Heart left ventricle (tissue), 16 donors: ENCODE results near the gene TMEM143. TPM values are rescaled to one million over a fixed set of nuclear protein-coding genes. Genes with fewer than 3 reads are reported as not detected.

Experiments used
- ATAC-seq, 4 donors: fragments of 200-7000 bp; cut with Tn5 transposase; one replicate each; pipeline ENCODE4 v1.9.1; 2020 to 2022; ENCODE audit warnings: moderate library complexity in 4 of 4, mild to moderate bottlenecking in 3 of 4, moderate number of reproducible peaks in 1 of 4
- DNase-seq, 5 donors: peaks; one replicate each; pipeline ENCODE4 v3.0.0-alpha.2; 2020
- H3K27ac ChIP-seq, 12 donors: fragments of 200-600 bp; sonication (generic) in 4 of 12; one replicate each; pipeline versions ENCODE4 v1.5.0 to v1.8.0; 2016 to 2022; ENCODE audit warnings: mild to moderate bottlenecking in 2 of 12
- H3K27me3 ChIP-seq, 9 donors: fragments of 200-600 bp; sonication (generic) in 2 of 9; one replicate each; pipeline versions ENCODE4 v1.5.1 to v1.8.0; 2016 to 2022; ENCODE audit warnings: mild to moderate bottlenecking in 3 of 9
- H3K36me3 ChIP-seq, 9 donors: fragments of 200-600 bp; sonication (generic) in 2 of 9; one replicate each; pipeline versions ENCODE4 v1.5.0 to v1.8.0; 2018 to 2022; ENCODE audit warnings: mild to moderate bottlenecking in 2 of 9
- H3K4me1 ChIP-seq, 12 donors: fragments of 200-600 bp; sonication (generic) in 4 of 12; one replicate each; pipeline versions ENCODE4 v1.5.0 to v1.8.0; 2016 to 2022; ENCODE audit warnings: mild to moderate bottlenecking in 3 of 12
- H3K4me3 ChIP-seq, 12 donors: fragments of 200-600 bp; sonication (generic) in 4 of 12; one replicate each; pipeline versions ENCODE4 v1.5.0 to v1.8.0; 2017 to 2022; ENCODE audit warnings: mild to moderate bottlenecking in 9 of 12, moderate library complexity in 4 of 12
- H3K9me3 ChIP-seq, 12 donors: fragments of 200-600 bp; sonication (generic) in 4 of 12; one replicate each; pipeline versions ENCODE4 v1.5.0 to v1.8.0; 2016 to 2022; ENCODE audit warnings: mild to moderate bottlenecking in 1 of 12
- POLR2A ChIP-seq, 2 donors: fragments of 450-650 bp; IDR thresholded peaks; one replicate each; pipeline ENCODE4 v1.6.1; 2017; ENCODE audit warnings: antibody characterized with exemption in 2 of 2, mild to moderate bottlenecking in 2 of 2, moderate library complexity in 2 of 2
- WGBS, 4 donors: extraction: QIAGEN DNeasy Blood & Tissue Kit in 2 of 4; methylation state at CpG; one replicate each; pipeline versions ENCODE4 v1.1.5 to v1.1.7; 2013 to 2018; 5-methylcytosine and 5-hydroxymethylcytosine counted together
- intact Hi-C, 10 donors: fragments of 100-400 bp; cut with DNase I; formaldehyde crosslinking; loops; one replicate each; pipeline versions ENCODE4 v1.11.1 to v1.14.2; 2022
- polyA plus RNA-seq, 2 donors: library from polyadenylated mRNA; stranded (reverse); fragments of 200-250 nt; gene quantifications; one replicate each; pipeline ENCODE4 v1.2.3, GENCODE V29; 2013
- total RNA-seq, 9 donors: library from RNA; depleted of rRNA in 2 of 9; stranded (reverse); fragments of >200 nt in 2 of 9; fragmentation: NEBNext Ultra II Directional in 3 of 9; extraction: Animal tissue kit (Norgen Biotek cat#: 25700) in 3 of 9; gene quantifications; one replicate each; pipeline versions ENCODE4 v1.1.0 to v1.2.4, GENCODE V29; 2016 to 2023
- TF ChIP-seq, protein P1 (sequence below), 12 donors: fragments of 200-600 bp; sonication (generic) in 4 of 12; IDR thresholded peaks; one replicate each; pipeline versions ENCODE4 v1.5.0 to v1.8.0; 2018 to 2022; ENCODE audit warnings: antibody characterized with exemption in 12 of 12, mild to moderate bottlenecking in 5 of 12
- donor health status: ischemic (EF 13 %, LVEDD 7.1; RV severe dilation, severe dysfunction).
- donor health status: healthy with polysubstance abuse.
- donor health status: DM: no; HTN: yes; CAD: no.
- donor health status: DM: no; HTN: no; CAD: no.
- donor health status: ischemic (EF 25% LVEDD 6.9; RV normal size, moderate dysfunction).
- donor health status: ischemic (EF 25% LVEDD 5.7; RV mildly dilated, moderate dysfunction).
- donor health status: healthy.
- donor health status: DM: yes; HTN: yes; CAD: no.
- donor health status: ischemic (EF 35%, LVEDD 5.7; RV mildly dilated, moderate dysfunction).
- donor health status: nonischemic (EF 11% LVEDD 7.7; RV severe dilation, severe dysfunction).
- donor health status: DM: yes; HTN: yes; CAD: no.
- donor health status: PGD.
- donor health status: ischemic (EF 29% LVEDD 5.4; RV normal size, mild dysfunction).
- donor health status: nonischemic (EF 23%, LVEDD 6.1; RV moderate dilation, normal function).

The TMEM143 gene
- total and polyA plus RNA-seq, 11 donors: 12.9 to 96.1 (median 63.5) TPM

DNA sequence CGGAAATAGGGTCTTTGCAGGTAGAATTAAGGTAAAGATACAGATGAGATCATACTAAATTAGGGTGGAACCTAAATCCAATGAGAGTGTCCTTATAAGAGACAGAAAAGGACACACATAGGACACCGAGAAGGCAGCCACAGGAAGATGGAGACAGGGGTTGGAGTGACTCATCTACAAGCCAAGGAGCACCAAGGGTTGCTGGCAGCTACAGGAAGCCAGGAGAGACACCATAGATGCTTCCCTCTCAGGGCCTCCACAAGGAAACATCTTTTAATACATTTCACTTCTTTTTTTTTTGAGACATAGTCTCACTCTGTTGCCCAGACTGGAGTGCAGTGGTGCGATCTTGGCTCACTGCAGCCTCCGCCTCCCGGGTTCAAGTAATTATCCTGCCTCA lies 10.1 kb downstream of the TMEM143 start:
- H3K4me3 ChIP-seq: no peak overlapping the region
- H3K27ac ChIP-seq: no peak overlapping the region
- H3K36me3 ChIP-seq: peaks cover 0 to 4% (median 0%) of the 10 kb centered on the region in 9 donors
- DNase-seq (no peak), ATAC-seq (no peak)
- intact Hi-C loops: no loop called here
- no peaks in the 10 kb centered on the region for H3K4me1 ChIP-seq
- no peaks in the 10 kb centered on the region for H3K27me3 ChIP-seq
- no peaks in the 10 kb centered on the region for H3K9me3 ChIP-seq
- WGBS, 4 donors: 84 to 91% (median 90%) methylated on average over 5 of the region's 5 CpGs
- TF ChIP-seq, protein P1, sequence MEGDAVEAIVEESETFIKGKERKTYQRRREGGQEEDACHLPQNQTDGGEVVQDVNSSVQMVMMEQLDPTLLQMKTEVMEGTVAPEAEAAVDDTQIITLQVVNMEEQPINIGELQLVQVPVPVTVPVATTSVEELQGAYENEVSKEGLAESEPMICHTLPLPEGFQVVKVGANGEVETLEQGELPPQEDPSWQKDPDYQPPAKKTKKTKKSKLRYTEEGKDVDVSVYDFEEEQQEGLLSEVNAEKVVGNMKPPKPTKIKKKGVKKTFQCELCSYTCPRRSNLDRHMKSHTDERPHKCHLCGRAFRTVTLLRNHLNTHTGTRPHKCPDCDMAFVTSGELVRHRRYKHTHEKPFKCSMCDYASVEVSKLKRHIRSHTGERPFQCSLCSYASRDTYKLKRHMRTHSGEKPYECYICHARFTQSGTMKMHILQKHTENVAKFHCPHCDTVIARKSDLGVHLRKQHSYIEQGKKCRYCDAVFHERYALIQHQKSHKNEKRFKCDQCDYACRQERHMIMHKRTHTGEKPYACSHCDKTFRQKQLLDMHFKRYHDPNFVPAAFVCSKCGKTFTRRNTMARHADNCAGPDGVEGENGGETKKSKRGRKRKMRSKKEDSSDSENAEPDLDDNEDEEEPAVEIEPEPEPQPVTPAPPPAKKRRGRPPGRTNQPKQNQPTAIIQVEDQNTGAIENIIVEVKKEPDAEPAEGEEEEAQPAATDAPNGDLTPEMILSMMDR (IDR thresholded peaks at IDR 0.05): no peak
- TF ChIP-seq POLR2A (IDR thresholded peaks at IDR 0.05): no peak

DNA sequence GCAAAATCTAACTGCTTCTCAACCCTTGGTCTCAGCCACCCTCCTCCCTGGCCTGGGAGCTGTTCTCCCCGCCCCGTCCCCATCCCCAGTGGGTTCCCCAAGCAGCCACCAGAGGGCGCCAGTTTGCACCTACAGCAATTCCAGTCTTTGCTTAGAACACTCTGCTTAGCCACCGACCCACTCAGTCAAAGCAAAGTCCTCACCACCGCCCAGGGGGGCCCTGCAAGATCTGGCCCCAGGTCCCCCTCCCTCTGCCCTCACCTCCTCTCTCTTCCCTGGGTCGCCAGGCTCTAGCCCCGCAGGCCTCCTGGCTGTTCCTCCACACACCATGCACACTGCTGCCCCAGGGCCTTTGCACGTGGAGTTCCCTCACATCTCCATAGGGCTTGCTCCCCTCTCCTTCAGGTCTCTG lies 12.4 kb downstream of the TMEM143 start:
- peak in 3 of 4 donors; percentile 71 to 78 (median 74) for ATAC-seq
- H3K9me3 ChIP-seq: no peaks in the 10 kb centered on the region
- TF ChIP-seq POLR2A (IDR thresholded peaks at IDR 0.05): no peak
- TF ChIP-seq, protein P1 (IDR thresholded peaks at IDR 0.05): peak; percentile 49 to 82 (median 69)
- H3K27ac ChIP-seq: no peak overlapping the region
- 51 to 66% (median 58%) methylated on average over 8 of the region's 8 CpGs for WGBS, 4 donors
- intact Hi-C loops: no loop called here
- peaks cover 0 to 10% (median 3%) of the 10 kb centered on the region in 12 donors for H3K4me1 ChIP-seq
- no peaks in the 10 kb centered on the region for H3K27me3 ChIP-seq
- no peak overlapping the region for H3K4me3 ChIP-seq
- H3K36me3 ChIP-seq: peaks cover 0 to 4% (median 0%) of the 10 kb centered on the region in 9 donors
- DNase-seq: peak; percentile 50 to 83 (median 67)

DNA sequence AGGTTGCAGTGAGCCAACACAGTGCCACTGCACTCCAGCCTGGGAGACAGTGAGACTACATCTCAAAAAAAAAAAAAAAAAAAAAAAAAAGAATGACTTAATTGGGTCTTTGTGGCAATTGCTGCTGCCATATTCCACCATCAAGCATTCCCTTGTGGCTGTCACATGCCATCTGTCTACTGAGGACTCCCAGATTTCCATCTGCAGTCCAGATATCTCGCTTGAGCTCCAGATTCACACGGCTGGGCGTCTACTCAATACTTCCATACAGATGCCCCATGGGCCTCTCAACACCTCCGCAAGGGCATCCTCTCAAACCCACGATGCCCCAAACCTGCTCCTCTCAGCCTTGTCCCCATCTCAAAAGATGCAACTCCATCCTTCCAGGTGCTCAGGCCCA lies 12.9 kb downstream of the TMEM143 start:
- intact Hi-C loops: no loop called here
- peaks cover 0 to 10% (median 3%) of the 10 kb centered on the region in 12 donors for H3K4me1 ChIP-seq

DNA sequence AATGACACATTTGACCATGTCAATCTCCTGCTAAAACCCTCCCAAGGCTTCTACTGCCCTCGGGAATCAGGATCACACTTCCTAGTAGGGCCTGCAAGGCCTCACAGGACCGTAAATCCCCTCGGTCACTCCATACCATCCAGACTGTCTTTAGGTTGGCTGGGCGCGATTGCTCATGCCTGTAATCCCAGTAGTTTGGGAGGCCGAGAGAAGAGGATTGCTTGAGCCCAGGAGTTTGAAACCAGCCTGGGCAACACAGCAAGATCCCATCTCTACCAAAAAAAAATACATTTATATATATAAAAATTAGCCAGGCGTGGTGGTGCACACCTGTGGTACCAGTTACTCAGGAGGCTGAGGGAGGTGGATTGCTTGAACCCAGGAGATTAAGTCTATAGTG lies 15.0 kb downstream of the TMEM143 start:
- no peak overlapping the region for H3K27ac ChIP-seq
- WGBS, 4 donors: 84 to 98% (median 95%) methylated on average over 7 of the region's 7 CpGs
- no peaks in the 10 kb centered on the region for H3K27me3 ChIP-seq
- H3K4me3 ChIP-seq: no peak overlapping the region
- TF ChIP-seq POLR2A (IDR thresholded peaks at IDR 0.05): no peak
- TF ChIP-seq, protein P1 (IDR thresholded peaks at IDR 0.05): no peak
- DNase-seq (no peak), ATAC-seq (no peak)
- H3K36me3 ChIP-seq: peaks cover 0 to 5% (median 0%) of the 10 kb centered on the region in 9 donors
- intact Hi-C loops: loop anchor here in 1 of 10 donors (10.0 kb wide), 1 partner anchor 86 kb away; no protein-coding TSS in a partner anchor
- H3K4me1 ChIP-seq: peaks cover 0 to 10% (median 3%) of the 10 kb centered on the region in 12 donors
- no peaks in the 10 kb centered on the region for H3K9me3 ChIP-seq

More for the DNA sequence above, 12.9 kb downstream of the TMEM143 start:
- Histone ChIP-seq H3K27me3 (no peaks in the 10 kb centered on the region), H3K9me3 (no peaks in the 10 kb centered on the region), H3K27ac (no peak overlapping the region), H3K36me3 (peaks cover 0 to 4% (median 0%) of the 10 kb centered on the region in 9 donors), H3K4me3 (no peak overlapping the region)
- WGBS, 4 donors: 86 to 95% (median 87%) methylated on average over 5 of the region's 5 CpGs
- DNase-seq (no peak), ATAC-seq (peak in 1 of 4 donors; percentile 5)
- TF ChIP-seq, protein P1 (IDR thresholded peaks at IDR 0.05): no peak
- no peak for TF ChIP-seq POLR2A (IDR thresholded peaks at IDR 0.05)
